Skin epidermis (tissue), 12 donors: ENCODE measurements around the gene CBX2.

Experiments used
- H3K27ac ChIP-seq, 21 experiments: fragments of 200-600 bp; sonication (generic) in 11 of 21; one replicate each; pipeline ENCODE4 v1.5.0; 2020; ENCODE audit warnings: mild to moderate bottlenecking in 3 of 21, inconsistent platforms in 2 of 21, moderate library complexity in 2 of 21
- H3K4me3 ChIP-seq, 7 experiments: fragments of 200-600 bp; sonication (generic) in 2 of 7; one replicate each; pipeline ENCODE4 v1.5.0; 2020; ENCODE audit warnings: inconsistent platforms in 2 of 7, mild to moderate bottlenecking in 2 of 7, moderate library complexity in 1 of 7

The CBX2 gene

DNA sequence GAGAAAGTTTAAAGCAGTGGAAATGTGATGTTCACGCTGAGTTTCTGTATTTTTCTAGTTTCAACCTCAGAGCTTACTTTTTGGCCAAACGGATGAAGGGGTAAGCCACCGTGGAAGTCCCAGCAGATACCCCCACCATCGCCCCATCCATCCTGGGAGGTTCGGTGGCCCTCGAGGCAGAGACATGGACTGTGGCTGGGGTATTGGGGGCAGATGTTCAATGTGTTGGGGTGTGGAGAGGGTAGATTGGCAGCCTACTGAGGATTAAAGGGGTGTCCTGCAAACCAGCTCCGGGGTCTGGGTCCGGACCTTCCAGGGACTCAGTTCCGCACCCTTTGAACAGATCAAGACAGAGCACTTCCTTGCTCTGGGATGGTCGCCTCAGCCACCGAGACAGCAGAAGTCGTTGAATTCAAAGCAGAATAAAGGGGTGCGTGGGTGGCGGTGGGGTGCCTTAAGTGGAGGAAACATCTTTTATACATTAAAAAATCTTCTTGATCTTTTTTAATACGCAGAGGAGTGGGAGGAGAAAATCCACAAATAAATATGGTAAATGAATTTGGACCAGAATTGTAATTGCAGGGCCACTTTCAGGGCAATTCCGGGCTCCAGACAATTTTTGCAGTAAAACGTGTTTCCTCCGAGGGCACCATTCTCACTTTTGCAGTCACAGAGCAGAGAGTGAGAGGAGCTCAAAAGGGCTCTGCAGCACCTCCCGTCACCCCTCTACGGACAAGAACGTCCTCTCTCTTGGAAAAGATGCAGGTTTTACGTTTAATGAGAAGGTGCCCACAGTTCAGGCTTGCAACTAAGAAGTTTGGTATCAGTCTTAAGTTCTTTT is 27.1 kb downstream of the CBX2 start:
- Histone ChIP-seq H3K27ac (peak overlapping the region in 1 of 21 experiments; percentile 8), H3K4me3 (no peak overlapping the region)

DNA sequence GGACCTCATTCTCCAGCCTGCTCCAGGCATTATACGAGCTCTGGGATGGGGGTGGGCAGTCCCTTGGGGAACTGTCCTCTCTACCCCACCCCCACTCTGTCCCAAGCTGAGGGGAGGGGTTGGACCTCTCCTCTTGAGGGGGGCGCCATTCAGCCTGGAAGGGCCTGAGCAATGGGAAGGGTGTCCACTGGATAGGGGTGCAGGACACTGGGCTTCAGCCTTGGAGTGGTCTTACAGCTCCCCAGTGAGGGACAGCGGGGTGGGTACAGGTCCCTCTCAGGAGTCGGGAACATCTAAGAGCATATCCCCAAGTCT is 28.5 kb downstream of the CBX2 start:
- Histone ChIP-seq H3K4me3 (no peak overlapping the region), H3K27ac (no peak overlapping the region)

GRCh38 chr17:79806863-79807720 is 29.1 kb downstream of the CBX2 start:
- Histone ChIP-seq H3K4me3 (no peak overlapping the region), H3K27ac (no peak overlapping the region)

DNA sequence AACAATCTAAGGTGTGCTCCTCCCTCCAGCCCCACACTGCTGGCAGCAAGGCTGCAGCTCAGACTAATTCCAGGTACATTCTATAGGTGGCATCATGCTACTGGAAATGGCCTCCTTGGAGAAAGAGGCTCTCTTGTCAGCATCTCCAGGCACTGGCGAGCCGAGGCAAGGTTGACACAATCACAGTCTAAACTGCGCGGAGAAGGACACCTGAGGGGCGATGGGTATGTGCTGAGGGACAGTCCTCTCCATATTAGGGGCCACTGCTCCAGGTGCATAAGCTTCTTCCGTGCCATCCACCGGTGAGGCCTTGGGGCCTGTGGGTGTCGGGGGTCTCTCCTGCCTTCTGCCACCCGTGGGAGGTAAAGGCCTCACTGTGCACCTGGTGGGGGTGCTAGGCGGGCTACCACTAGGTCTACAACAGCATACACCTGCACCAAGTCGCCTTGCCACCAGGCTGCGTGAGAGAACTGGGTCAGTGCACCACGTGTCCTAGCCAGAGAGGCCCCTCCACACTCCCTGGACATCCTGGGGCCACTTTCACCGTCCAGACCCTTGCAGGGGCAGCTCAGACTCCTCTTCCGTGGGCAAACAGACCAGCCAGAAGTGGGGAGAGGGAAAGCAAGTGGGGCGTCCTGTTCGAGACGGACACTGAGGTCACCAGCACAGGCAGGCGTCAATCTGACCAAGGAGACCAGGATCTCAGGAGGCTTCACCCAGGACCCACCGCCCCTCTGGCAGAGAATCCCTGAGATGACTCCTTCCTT is 31.0 kb downstream of the CBX2 start:
- Histone ChIP-seq H3K4me3 (no peak overlapping the region), H3K27ac (no peak overlapping the region)

- Histone ChIP-seq H3K4me3 (peak overlapping the region in 1 of 7 experiments; percentile 7), H3K27ac (peak overlapping the region in 2 of 21 experiments; percentile 9 to 29)
These were observed 31.7 kb downstream of the CBX2 start for GRCh38 chr17:79809530-79810129.

- peak overlapping the region in 2 of 7 experiments; percentile 1 to 26 for H3K4me3 ChIP-seq
- H3K27ac ChIP-seq, result peak overlapping the region in 1 of 21 experiments; percentile 50
These were observed 32.4 kb downstream of the CBX2 start for GRCh38 chr17:79810130-79811010.

DNA sequence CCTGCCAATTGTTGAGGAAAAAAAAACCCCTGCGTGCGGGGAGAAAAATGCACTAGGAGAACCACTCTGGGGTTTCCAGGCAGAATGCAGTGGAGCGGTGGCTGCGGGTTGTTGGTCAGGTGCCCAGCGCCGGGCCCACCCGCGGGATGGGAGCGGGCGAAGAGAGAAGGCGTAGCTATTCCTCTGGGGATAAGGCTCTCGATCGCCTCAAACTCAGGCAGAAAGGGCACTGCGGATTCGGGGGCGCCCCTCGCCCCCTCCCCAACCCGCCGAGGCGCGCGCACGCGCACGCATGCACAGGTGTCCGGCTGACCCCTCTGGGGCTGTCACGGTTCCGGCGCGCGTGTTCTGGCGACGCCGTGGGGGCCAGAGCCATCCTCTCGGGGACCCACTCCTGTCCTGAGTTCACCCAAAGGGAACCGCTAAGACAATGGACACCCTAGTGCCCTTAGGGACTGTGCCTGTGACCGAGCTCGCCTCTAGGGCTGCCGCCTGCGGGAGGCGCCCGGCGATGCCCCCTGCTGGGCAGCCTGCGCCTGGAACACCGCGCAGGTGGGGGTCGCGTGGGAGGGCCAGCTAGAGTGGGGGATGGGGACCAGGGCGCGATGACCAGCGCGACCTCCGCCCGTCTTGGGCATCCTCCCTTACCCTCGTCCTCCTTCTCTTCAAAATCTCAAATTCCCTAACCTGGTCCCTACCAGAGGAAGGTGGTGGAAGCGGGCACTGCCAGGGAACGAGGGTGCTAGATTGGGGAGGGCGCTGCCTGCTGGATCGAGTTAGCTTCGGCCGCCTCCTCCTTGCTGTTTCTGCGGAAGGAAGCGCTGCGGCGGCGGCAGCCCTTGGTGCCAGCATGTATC is 33.3 kb downstream of the CBX2 start:
- Histone ChIP-seq H3K4me3 (peak overlapping the region in 1 of 7 experiments; percentile 11), H3K27ac (no peak overlapping the region)

- Histone ChIP-seq H3K4me3 (peak overlapping the region in 1 of 7 experiments; percentile 11), H3K27ac (no peak overlapping the region)
These were observed 34.0 kb downstream of the CBX2 start for GRCh38 chr17:79811868-79812352.

GRCh38 chr17:79812353-79813258 is 34.7 kb downstream of the CBX2 start:
- peak overlapping the region in 6 of 7 experiments; percentile 16 to 37 (median 21) for H3K4me3 ChIP-seq
- H3K27ac ChIP-seq, result peak overlapping the region in 2 of 21 experiments; percentile 31 to 78

- H3K4me3 ChIP-seq, result peak overlapping the region in 6 of 7 experiments; percentile 16 to 37 (median 21)
These were observed 35.6 kb downstream of the CBX2 start for GRCh38 chr17:79813297-79814126.

DNA sequence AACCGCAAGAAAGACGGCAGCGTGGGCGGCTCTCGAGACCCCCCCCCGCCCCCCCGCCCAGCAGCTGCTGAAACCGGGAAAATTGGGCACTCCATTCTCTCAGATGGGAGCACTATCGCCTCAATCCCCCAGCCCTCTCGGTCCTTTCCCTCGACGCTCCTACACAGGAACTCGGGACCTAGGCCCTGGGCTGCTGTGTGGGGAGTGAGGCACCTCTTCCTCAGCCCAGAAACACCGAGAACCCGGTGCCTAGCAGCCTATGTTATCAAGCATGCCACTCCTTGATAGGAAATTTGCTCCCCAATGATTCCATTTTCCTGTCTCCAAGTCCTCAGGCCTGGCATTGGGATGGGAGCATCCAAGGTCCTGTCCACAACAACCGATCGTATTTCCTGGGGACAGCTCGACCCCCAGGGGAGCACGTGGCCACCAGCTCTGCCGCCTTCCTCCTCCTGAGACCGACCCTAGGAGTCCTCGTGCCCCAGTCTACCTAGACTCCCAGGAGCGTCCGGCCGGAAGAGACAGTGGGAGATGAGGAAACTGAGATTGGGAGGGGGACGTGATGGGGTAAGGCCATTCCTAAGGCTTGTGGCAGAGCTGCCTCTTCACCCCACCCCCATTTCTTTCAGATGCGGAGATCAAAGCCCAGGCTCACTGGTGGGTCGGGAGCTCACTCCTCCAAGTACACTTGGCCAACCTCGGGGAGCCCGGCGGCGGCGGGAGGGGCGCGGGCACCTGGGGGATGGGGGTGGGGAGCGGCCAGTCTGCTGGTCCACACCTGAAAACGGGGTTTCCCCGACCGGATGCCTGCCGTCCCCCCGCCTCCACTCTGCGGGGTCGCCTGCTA is 36.4 kb downstream of the CBX2 start:
- peak overlapping the region in 4 of 7 experiments; percentile 0 to 37 (median 27) for H3K4me3 ChIP-seq

More at GRCh38 chr17:79813297-79814126, 35.6 kb downstream of the CBX2 start:
- peak overlapping the region in 2 of 21 experiments; percentile 31 to 78 for H3K27ac ChIP-seq

GRCh38 chr17:79814974-79815835 is 37.3 kb downstream of the CBX2 start:
- peak overlapping the region in 5 of 7 experiments; percentile 0 to 15 (median 11) for H3K4me3 ChIP-seq
- peak overlapping the region in 1 of 21 experiments; percentile 24 for H3K27ac ChIP-seq

More for the DNA sequence above, 36.4 kb downstream of the CBX2 start:
- H3K27ac ChIP-seq, result peak overlapping the region in 2 of 21 experiments; percentile 24 to 59

GRCh38 chr17:79815836-79816461 is 38.0 kb downstream of the CBX2 start:
- H3K4me3 ChIP-seq, result no peak overlapping the region
- no peak overlapping the region for H3K27ac ChIP-seq
